GM04503 (cell line): Measurements from ENCODE around the gene LCE2C.
"Not testable (repeated sequence)": the region's sequence is repeated elsewhere in the genome, so short reads cannot be mapped to it uniquely, and the experiment has no call there.

Experiments
- DNase-seq: peaks from one replicate; pipeline ENCODE4 v3.0.0-alpha.2; 2012; ENCODE audit warnings: low read depth

LCE2C gene, protein sequence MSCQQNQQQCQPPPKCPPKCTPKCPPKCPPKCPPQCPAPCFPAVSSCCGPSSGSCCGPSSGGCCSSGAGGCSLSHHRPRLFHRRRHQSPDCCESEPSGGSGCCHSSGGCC

DNA sequence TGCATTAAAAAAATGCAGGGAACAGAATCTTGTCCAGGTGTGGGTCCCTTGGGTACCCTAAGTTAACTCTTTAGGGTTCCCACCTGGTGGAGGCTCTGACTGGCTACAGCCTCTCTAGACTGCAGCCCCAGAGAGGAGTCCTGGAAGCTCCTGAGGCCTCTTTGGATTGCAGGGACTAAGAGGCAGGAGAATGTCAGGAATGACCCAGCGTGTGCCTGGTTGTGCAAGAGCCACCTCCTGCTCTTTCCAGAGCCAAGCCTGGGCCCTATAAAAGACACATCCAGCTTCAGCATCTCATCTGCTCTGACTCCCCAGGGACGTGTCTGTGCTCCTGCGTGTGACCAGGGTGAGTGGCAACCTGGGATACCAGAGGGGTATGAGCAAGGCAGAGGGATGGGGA, at the start of gene LCE2C:
TSS of gene LCE2C (plus strand) at position 297 of the 400 bp plus-strand sequence. CDS start 737 bp downstream, outside the sequence.
- not testable (repeated sequence) for DNase-seq

DNA sequence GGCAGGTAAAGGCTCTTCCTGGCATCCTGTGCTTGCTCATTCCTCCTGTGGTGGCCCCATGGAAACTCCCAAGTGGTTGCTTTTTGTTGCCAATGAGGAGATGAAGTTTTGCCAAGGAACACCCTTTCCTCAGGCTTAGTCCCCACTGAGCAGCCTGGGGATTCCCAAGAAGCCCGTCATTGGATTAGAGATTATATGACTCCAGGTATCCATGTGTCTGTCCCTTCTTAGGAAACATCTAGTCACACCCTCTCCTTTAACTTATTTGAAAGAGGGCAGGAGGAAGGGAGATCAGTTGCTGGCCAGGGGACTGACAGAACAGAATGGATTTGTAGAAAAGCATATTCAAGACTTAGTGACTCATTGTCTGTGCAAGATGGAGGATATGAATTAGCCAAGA, 48.3 kb upstream of the LCE2C start:
- no peak for DNase-seq

DNA sequence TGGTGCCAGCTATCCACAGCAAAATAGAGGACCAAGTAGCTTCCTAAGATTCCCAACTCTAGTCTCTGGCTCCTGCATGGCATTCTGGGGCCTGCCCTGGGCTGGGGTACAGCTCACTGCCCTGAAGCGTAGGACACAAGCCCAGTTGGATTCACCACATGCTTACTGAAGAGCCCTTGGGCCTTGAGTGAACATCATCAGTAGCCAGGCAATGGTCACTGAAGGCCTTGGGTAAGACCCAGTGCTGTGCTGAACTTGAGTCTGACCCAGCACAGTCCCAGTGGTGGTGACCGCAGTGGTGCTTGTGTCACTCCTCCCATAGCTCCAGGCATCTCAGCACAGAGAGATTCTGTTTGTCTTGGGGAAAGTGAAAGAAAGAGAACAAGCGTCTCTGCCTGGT, 44.5 kb upstream of the LCE2C start:
- no peak for DNase-seq

DNA sequence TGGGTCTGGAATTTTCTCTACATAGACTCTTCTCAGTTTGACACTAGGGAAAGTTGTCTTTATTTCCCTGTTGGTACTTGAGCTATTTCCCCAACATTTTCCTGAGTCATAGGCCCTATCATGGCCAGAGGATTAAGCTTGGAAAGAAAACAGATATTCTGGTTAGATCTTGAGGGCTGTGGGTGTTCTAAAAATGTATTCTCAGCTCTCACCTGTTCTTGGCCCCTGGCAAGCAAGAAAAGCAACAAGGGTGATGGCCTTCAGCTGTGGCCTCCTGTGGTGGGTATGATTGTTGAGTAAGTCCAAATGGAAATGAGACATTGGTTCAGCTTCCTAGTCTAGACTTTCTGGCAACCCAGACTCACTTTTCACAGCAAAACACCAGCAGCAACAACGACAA, 34.7 kb upstream of the LCE2C start:
- no peak for DNase-seq

DNA sequence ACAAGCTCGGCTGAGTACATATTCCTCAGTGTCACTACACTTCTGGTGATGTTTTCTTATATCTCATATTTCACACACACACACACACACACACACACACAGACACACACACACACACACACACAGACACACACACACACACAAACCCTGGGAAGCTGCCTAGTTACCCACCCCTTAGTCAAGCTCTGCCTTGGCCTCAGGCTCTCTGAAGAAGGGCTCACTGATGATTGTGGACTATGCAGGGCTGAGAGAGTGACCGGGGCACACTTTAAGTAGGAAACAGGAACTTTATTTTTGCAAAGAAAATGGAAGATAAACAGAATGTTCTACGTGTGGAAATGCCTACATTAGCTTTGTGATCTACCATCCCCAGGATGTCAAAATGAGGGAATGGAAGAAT, 31.1 kb upstream of the LCE2C start:
- DNase-seq, result no peak

GRCh38 chr1:152645146-152645545, 29.9 kb upstream of the LCE2C start:
- no peak for DNase-seq

- no peak for DNase-seq
Measured at GRCh38 chr1:152646656-152647055, 28.4 kb upstream of the LCE2C start.

- DNase-seq, result no peak
Measured at GRCh38 chr1:152654110-152654509, 21.0 kb upstream of the LCE2C start.

- DNase-seq, result no peak
Measured at GRCh38 chr1:152656459-152656858, 18.6 kb upstream of the LCE2C start.

DNA sequence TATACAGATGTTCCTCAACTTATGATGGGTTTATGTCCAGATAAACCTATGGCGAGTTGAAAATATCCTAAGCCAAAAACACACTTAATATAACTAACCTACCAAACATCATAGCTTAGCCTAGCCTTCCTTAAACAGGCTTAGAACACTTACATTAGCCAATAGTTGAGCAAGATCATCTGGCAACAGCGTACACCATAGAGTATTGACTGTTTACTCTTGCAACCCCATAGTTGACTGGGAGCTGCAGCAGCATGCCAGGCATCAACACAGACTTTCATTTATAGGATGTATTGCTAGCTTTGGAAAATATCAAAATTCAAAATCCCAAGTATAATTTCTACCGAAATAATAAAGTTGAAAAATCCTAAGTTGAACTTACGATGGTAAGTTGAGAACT, 17.4 kb upstream of the LCE2C start:
- no peak for DNase-seq

DNA sequence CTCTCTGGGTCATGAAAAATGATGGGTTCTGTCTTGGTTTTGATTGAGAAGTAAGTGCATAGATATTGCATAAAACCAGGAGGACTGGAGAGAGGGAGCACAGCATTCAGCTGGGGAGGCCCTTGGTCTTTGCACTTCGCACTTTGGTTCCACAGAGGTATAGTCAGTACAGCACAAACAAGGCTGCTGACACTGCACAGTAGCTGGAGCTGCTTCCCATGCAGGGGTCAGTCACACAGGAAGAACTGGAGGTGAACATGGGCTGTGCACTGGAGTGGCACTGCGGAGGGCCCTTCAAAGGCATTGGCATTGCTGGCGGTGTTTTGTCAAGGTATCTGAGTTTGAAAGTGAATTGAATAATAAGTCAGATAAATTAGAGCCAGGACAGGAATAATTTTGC, 16.4 kb upstream of the LCE2C start:
- DNase-seq, result no peak

- DNase-seq, result no peak
Measured at GRCh38 chr1:152663098-152663497, 12.0 kb upstream of the LCE2C start, which contains the start of gene LCE2D. Gene LCE2D, plus strand, starts transcription at chr1:152663380. Its CDS starts 726 bp downstream, at chr1:152664106.

- not testable (repeated sequence) for DNase-seq
Measured at GRCh38 chr1:152666171-152666570, 8.9 kb upstream of the LCE2C start.

DNA sequence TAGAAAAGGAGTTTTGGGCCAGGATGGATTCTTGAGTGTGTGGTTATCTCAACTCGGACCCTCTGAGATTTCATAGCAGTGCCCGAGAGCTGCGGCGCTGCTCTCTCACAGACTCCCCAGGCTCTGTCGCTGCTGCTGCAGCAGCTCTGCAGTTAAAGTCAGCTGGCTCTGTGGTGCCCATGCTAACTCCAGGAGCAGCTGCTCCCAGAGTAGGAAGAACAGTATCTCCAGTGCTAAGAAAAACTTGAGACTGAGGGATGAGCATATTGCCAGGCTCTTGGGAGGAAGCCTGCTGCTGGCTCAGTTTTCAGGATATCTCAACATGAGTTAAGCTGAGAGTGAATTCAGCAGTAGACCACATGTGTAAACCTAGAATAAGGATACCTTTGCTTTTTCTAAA, 7.4 kb upstream of the LCE2C start:
- no peak for DNase-seq

DNA sequence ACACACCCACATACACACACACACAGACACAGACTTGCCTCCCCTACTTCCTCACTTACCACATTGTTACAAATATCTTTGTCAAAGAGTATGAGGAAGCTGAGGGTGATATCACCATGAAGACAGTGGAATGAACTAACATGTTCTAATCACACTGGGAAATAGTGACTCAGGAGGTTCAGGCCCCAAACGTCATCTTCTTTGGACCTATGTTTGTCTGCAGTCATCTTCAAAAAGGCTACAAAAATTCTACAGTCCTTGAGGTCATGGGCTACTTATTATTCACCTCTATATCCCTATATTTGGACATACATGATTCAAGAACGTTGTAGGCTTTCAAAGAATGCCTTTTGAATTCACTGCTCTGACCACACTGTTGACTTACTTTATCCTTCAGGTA, 2.1 kb upstream of the LCE2C start:
- DNase-seq, result no peak

- DNase-seq, result no peak
Measured at GRCh38 chr1:152679459-152679858, 4.4 kb downstream of the LCE2C start.

GRCh38 chr1:152681616-152682015, 6.5 kb downstream of the LCE2C start:
- DNase-seq, result no peak

DNA sequence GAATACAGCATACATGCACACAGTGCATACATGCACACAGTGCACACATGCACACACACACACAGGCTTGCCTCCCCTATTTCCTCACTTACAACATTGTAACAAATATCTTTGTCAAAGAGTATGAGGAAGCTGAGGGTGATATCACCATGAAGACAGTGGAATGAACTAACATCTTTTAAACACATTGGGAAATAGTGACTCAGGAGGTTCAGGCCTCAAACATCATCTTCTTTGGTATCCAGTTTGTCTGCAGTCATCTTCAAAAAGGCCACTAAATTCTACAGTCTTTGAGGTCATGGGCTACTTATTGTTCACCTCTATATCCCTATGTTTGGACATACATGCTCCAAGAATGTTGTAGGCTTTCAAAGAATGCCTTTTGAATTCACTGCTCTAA, 8.8 kb downstream of the LCE2C start:
- peak; percentile 6 for DNase-seq

- DNase-seq, result not testable (repeated sequence)
Measured at GRCh38 chr1:152685823-152686222, 10.7 kb downstream of the LCE2C start, which contains the start of gene LCE2B. Gene LCE2B, plus strand, starts transcription at chr1:152686123. Its CDS starts 721 bp downstream, at chr1:152686844.

DNA sequence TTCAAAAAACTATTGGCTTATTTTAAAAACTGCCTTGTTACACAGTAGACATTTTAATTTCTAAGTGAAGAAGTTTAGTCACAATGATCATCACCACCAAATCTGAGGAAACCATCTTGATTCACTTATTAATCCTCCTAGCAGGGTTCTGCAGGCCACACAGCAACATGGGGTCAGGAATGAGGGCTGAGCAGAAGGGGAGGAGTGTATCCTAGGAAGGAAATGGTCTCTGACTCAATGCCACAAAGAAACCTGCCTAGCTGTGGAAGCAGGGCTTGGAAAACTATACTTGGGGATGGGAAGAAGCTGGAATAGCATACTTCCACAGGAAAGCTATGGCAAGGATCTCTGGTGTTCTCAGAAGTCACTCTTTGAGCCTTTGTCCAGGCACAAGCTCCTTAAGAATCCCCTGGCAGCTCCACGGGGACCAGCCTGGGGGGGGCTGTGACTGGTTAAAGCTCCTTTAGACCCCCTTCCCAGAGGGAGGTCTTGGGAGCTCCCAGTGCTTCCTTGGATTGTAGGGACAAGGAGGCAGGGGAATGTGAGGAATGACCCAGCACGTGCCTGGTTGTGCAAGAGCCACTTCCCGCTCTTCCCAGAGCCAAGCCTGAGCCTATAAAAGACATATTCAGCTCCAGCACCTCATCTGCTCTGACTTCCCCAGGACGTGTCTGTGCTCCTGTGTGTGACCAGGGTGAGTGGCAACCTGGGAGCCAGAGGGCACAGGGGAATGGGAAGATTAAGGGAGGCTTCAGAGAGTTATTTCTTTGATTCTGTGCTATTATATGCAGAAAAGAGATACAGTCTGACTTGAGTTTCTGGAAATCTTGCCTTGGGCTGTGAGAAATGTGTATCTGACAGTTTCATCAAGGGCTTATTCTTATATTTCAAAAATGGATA, 22.9 kb downstream of the LCE2C start, which contains the start of gene LCE2A:
TSS of gene LCE2A (plus strand) at position 645 of the 900 bp plus-strand sequence. CDS start 557 bp downstream, outside the sequence.
- peak; percentile 7 for DNase-seq

- peak; percentile 5 for DNase-seq
Measured at GRCh38 chr1:152699746-152700145, 24.7 kb downstream of the LCE2C start.

DNA sequence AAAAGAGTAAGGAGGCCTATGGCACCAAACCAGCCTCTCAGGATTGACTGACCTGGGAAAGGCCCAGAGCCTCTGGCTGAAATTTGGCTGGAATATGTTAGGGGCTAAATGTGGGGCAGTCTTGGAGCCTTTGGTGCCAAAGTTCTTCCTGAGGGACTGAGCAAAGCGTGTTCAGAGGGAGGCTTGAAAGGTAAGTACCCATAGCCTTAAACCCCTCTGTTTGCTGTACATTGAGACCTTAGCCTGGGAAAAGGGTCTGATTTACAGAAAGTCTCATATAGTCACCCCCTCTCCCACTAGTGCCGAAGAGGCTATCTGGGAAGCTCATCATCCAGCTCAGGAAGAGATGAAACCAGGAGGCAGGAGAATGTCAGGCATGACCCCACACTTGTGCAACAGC, 32.8 kb downstream of the LCE2C start, which contains the start of gene LCE4A:
TSS of gene LCE4A (plus strand) at position 301 of the 400 bp plus-strand sequence. CDS start 916 bp downstream, outside the sequence.
- no peak for DNase-seq

DNA sequence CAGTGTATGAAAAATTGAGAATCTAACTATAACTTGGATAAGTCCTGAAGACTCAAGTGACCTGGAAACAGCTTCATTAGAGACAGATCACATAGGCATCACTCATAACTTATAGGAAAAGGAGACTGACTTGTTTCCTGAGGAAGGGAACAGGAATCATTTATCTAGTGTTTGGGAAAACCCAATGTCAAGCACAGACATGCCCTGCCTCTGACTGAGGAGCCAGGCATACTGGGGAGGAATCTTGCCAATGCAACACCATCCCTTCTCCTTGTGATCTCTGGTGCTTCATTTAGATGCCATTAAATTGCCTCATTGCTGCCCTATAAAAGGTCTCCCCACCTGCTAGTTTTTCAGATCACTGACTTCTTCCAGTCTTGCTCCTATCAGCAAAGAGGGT, 43.2 kb downstream of the LCE2C start:
- DNase-seq, result no peak
